ENCODE results near the gene CAMK1D. TPM values are rescaled to one million over a fixed set of nuclear protein-coding genes. Genes with fewer than 3 reads are reported as not detected.

CAMK1D gene
- total RNA-seq, 1 donor from 2014 or later, result 1.8 TPM

- TF ChIP-seq, protein P1, sequence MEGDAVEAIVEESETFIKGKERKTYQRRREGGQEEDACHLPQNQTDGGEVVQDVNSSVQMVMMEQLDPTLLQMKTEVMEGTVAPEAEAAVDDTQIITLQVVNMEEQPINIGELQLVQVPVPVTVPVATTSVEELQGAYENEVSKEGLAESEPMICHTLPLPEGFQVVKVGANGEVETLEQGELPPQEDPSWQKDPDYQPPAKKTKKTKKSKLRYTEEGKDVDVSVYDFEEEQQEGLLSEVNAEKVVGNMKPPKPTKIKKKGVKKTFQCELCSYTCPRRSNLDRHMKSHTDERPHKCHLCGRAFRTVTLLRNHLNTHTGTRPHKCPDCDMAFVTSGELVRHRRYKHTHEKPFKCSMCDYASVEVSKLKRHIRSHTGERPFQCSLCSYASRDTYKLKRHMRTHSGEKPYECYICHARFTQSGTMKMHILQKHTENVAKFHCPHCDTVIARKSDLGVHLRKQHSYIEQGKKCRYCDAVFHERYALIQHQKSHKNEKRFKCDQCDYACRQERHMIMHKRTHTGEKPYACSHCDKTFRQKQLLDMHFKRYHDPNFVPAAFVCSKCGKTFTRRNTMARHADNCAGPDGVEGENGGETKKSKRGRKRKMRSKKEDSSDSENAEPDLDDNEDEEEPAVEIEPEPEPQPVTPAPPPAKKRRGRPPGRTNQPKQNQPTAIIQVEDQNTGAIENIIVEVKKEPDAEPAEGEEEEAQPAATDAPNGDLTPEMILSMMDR (IDR thresholded peaks at IDR 0.05; ENCODE audit: insufficient read depth, low read length, severe bottlenecking), result no peak
- DNase-seq (ENCODE audit: low read depth) (no peak), FAIRE-seq (no peak)
- no peaks in the 10 kb centered on the region for H3K36me3 ChIP-seq (ENCODE audit: control insufficient read depth, insufficient read depth, low read length)
- H3K27me3 ChIP-seq (ENCODE audit: control insufficient read depth, insufficient read depth, low read length), result no peaks in the 10 kb centered on the region
- no peak overlapping the region for H3K4me3 ChIP-seq (ENCODE audit: low read depth, low read length)
These were observed 217.1 kb downstream of the CAMK1D start for GRCh38 chr10:12566161-12567115.

- no peak for FAIRE-seq
- Histone ChIP-seq H3K27me3 (ENCODE audit: control insufficient read depth, insufficient read depth, low read length) (no peaks in the 10 kb centered on the region), H3K36me3 (ENCODE audit: control insufficient read depth, insufficient read depth, low read length) (no peaks in the 10 kb centered on the region), H3K4me3 (ENCODE audit: low read depth, low read length) (no peak overlapping the region)
- TF ChIP-seq, protein P1 (IDR thresholded peaks at IDR 0.05; ENCODE audit: insufficient read depth, low read length, severe bottlenecking), result no peak
- DNase-seq (ENCODE audit: low read depth), result no peak
These were observed 219.2 kb downstream of the CAMK1D start for GRCh38 chr10:12568391-12569009.

GRCh38 chr10:12572281-12572680 is 222.9 kb downstream of the CAMK1D start:
- TF ChIP-seq, protein P1 (IDR thresholded peaks at IDR 0.05; ENCODE audit: insufficient read depth, low read length, severe bottlenecking), result no peak
- DNase-seq (ENCODE audit: low read depth), result no peak
- Histone ChIP-seq H3K4me3 (ENCODE audit: low read depth, low read length) (no peak overlapping the region), H3K27me3 (ENCODE audit: control insufficient read depth, insufficient read depth, low read length) (no peaks in the 10 kb centered on the region), H3K36me3 (ENCODE audit: control insufficient read depth, insufficient read depth, low read length) (no peaks in the 10 kb centered on the region)
- FAIRE-seq, result no peak

- TF ChIP-seq, protein P1 (IDR thresholded peaks at IDR 0.05; ENCODE audit: insufficient read depth, low read length, severe bottlenecking), result no peak
- Histone ChIP-seq H3K27me3 (ENCODE audit: control insufficient read depth, insufficient read depth, low read length) (peaks cover 3% of the 10 kb centered on the region), H3K4me3 (ENCODE audit: low read depth, low read length) (no peak overlapping the region), H3K36me3 (ENCODE audit: control insufficient read depth, insufficient read depth, low read length) (no peaks in the 10 kb centered on the region)
- no peak for FAIRE-seq
- no peak for DNase-seq (ENCODE audit: low read depth)
These were observed 228.3 kb downstream of the CAMK1D start for GRCh38 chr10:12577610-12578009.

DNA sequence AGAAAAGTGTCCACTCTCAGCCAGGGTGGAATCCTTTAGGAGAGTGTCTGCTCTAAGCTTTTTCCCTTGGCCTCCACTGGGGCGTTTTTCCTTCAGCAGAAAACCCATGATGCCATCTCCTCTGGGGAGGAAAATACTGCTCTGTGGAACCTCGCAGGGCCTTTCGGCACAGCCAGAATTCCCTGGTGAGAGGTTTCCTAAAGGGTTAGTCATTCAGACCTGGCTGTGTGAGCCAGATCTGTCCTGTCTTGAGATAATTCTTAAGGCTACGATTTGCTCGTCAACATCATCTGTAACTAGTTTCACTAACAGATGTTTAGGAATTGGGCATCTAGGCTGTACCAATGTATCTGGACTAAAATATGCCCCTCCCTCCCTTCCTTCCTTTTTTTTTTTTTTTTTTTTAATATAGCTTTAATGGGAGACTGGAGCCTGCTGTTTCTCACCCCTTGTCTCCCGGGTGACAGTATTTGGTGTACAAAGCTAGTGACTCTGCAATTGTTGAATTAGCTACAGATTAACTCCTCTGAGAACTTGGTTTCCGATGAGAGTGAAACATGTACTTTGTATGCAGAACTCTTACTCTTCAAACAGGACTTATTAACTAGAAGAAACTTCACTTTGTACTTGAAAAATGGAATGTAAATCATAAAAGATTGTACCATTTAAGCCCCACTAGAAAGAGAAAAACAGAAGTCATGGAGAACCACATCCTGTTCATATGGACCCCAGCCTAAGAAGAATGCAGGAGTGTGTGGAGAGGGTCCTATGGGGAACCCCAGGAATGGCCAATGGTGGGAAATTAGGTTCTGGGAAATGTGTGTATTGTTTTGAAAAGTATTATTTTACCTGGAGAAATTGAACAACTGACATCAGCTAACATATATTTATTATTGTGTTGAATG is 230.9 kb downstream of the CAMK1D start:
- Histone ChIP-seq H3K4me3 (ENCODE audit: low read depth, low read length) (no peak overlapping the region), H3K27me3 (ENCODE audit: control insufficient read depth, insufficient read depth, low read length) (peaks cover 3% of the 10 kb centered on the region), H3K36me3 (ENCODE audit: control insufficient read depth, insufficient read depth, low read length) (no peaks in the 10 kb centered on the region)
- TF ChIP-seq, protein P1 (IDR thresholded peaks at IDR 0.05; ENCODE audit: insufficient read depth, low read length, severe bottlenecking), result no peak
- FAIRE-seq, result no peak
- no peak for DNase-seq (ENCODE audit: low read depth)

Data from bronchial epithelial cell (primary cell).